ENCODE data around the gene MUC4.
"Not testable (repeated sequence)": the region's sequence is repeated elsewhere in the genome, so short reads cannot be mapped to it uniquely, and the experiment has no call there.

The MUC4 gene

DNA sequence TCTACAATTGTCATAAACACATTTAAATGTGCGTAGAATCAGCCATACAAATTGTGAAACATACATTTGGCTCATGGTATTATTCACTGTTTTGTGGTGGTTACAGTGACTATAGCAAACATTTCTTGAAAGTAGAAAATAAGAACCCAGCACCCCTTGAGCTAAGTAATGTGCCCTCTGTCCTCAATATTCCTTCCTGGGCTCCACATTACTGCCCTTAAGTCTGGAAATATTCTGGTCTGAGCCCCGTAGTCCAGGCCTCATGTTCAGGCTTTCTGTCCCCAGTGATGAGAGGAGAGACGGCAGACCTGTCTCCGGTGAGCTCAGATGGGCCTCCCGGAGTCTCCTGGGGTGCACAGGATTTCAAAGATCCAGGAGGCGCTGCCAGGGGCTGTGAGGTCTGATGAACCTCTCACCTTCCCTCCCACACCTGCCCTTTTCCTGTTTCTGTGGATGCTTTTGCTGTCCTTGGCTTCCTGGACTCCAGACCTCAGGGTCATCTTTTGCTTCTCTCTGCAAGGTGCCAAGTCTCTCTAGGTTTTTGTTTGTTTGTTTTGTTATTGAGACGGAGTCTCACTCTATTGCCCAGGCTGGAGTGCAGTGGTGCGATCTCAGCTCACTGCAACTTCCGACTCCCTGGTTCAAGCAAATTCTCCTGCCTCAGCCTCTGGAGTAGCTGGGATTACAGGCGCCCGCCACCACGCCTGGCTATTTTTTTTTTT is 99.8 kb downstream of the MUC4 start:
- H3K4me3 ChIP-seq (ENCODE audit: low read length) = no peak overlapping the region
- TF ChIP-seq, protein P1, sequence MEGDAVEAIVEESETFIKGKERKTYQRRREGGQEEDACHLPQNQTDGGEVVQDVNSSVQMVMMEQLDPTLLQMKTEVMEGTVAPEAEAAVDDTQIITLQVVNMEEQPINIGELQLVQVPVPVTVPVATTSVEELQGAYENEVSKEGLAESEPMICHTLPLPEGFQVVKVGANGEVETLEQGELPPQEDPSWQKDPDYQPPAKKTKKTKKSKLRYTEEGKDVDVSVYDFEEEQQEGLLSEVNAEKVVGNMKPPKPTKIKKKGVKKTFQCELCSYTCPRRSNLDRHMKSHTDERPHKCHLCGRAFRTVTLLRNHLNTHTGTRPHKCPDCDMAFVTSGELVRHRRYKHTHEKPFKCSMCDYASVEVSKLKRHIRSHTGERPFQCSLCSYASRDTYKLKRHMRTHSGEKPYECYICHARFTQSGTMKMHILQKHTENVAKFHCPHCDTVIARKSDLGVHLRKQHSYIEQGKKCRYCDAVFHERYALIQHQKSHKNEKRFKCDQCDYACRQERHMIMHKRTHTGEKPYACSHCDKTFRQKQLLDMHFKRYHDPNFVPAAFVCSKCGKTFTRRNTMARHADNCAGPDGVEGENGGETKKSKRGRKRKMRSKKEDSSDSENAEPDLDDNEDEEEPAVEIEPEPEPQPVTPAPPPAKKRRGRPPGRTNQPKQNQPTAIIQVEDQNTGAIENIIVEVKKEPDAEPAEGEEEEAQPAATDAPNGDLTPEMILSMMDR (IDR thresholded peaks at IDR 0.05; ENCODE audit: insufficient read depth, low read depth, low read length, missing control alignments) = no peak
- no peak for DNase-seq (ENCODE audit: low read depth)

DNA sequence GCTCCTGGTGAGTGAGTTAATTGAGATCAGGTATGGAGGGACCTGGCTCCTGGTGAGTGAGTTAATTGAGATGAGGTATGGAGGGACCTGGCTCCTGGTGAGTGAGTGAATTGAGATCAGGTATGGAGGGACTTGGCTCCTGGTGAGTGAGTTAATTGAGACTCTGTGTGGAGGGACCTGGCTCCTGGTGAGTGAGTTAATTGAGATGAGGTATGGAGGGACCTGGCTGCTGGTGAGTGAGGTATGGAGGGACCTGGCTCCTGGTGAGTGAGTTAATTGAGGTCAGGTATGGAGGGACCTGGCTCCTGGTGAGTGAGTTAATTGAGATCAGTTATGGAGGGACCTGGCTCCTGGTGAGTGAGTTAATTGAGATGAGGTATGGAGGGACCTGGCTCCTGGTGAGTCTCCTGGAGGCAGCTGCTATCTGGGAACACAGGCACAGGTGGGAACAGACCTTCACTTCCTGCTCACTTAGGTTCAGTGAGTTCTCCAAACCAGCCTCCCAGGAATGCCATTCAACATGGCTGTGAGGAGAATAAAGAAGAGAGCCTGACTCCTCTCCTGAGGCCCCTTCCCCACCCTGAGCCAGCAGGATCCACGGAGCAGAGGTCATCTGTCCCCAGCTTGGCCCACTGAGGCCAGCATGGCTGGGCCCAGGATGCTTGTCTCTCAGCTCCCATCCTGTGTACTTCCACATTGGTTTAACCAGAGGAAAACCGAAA is 100.5 kb downstream of the MUC4 start:
- not testable (repeated sequence) for DNase-seq (ENCODE audit: low read depth); H3K4me3 ChIP-seq (ENCODE audit: low read length)

DNA sequence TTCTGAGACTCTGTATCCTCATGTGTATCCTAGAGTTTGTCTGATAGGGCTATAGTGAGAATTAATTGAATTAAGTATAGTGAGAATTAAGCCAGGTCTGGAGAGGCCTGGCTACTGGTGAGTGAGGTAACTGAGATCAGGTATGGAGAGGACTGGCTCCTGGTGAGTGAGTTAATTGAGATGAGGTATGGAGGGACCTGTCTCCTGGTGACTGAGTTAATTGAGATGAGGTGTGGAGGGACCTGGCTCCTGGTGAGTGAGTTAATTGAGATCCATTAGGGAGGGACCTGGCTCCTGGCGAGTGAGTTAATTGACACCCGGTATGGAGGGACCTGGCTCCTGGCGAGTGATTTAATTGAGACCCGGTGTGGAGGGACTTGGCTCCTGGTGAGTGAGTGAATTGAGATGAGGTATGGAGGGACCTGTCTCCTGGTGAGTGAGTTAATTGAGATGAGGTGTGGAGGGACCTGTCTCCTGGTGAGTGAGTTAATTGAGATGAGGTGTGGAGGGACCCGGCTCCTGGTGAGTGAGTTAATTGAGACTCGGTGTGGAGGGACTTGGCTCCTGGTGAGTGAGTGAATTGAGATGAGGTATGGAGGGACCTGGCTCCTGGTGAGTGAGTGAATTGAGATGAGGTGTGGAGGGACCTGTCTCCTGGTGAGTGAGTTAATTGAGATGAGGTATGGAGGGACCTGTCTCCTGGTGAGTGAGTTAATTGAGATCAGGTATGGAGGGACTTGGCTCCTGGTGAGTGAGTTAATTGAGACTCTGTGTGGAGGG is 101.4 kb downstream of the MUC4 start:
- not testable (repeated sequence) for DNase-seq (ENCODE audit: low read depth); H3K4me3 ChIP-seq (ENCODE audit: low read length)

DNA sequence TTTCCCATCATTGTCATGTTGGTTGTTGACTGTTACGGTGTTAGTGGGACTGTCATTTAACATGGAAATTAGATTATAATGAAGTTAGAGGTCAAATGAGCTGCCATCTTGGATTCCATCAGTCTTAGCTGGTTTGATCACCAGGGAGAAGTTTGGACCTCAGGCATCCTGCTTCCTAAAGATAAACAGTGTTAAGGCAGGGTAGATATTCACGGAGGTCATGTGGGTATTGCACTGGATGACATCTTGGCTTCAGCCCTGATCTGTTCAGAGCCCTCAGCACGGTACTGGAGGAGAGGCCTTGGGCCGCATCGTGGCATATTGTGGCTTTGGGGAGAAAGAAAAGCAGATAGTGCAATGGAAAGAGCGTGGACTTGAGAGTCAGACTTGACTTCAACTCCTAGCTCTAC is 102.0 kb downstream of the MUC4 start:
- TF ChIP-seq, protein P1 (IDR thresholded peaks at IDR 0.05; ENCODE audit: insufficient read depth, low read depth, low read length, missing control alignments) = no peak
- no peak for DNase-seq (ENCODE audit: low read depth)
- H3K4me3 ChIP-seq (ENCODE audit: low read length) = no peak overlapping the region

DNA sequence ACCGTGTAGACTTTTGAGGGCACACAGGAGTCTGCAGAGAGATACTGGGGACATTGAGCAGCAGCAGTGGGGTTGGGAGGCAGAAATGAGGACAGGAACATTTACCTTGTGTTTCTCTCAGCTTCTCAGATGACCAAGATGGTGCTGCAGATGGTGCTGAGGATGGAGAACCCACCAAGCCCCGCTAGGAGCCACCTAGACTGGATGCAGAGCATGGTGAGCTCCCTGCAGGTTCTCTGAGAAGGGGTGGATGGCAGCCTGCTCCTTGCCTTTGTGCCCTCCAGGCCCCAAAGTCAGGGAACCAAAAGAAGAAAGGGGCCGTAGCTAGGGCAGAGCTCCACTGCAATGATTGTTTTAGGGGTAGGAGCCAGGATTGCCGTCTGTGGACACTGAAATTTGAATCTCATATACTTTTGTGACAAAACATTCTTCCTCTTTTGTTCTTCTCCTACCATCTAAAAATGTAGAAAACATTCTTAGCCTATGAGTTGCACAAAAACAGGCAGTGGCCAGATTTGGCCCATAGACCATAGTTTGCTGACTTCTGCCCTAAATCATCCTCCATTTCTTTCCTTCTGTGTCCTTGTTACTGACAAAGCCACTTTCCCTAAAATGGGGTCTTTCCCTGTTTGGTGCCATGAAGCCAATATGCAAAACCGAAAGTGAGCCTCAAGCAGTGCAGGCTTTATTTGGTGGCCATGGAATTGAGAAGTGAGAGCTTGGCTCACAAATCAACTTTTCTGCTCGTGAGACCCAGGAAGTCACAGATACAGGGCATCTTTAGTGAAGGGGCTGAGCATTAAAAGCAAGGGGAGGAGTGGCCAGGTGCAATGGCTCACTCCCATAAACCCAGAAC is 102.9 kb downstream of the MUC4 start:
- H3K4me3 ChIP-seq (ENCODE audit: low read length) = no peak overlapping the region
- no peak for DNase-seq (ENCODE audit: low read depth)
- TF ChIP-seq, protein P1 (IDR thresholded peaks at IDR 0.05; ENCODE audit: insufficient read depth, low read depth, low read length, missing control alignments) = no peak

DNA sequence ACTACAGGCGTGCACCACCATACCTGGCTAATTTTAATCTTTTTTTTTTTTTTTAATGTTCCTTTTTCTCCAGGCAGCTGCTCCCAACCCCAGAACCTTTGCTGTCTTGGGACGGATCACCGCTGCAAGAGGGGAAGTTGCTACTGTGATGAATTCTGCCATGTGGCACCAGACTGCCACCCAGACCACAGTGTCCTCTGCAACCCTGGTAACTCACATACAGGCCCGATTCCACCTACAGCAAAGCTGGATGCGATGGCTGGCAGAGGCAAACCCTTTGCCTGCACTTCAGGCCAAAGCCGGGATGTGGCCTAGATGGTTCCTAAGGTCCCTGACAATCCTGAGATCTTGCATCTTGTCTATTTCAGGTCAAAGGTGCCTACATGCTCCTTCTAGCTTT is 103.7 kb downstream of the MUC4 start:
- no peak overlapping the region for H3K4me3 ChIP-seq (ENCODE audit: low read length)
- DNase-seq (ENCODE audit: low read depth) = no peak
- TF ChIP-seq, protein P1 (IDR thresholded peaks at IDR 0.05; ENCODE audit: insufficient read depth, low read depth, low read length, missing control alignments) = no peak

DNA sequence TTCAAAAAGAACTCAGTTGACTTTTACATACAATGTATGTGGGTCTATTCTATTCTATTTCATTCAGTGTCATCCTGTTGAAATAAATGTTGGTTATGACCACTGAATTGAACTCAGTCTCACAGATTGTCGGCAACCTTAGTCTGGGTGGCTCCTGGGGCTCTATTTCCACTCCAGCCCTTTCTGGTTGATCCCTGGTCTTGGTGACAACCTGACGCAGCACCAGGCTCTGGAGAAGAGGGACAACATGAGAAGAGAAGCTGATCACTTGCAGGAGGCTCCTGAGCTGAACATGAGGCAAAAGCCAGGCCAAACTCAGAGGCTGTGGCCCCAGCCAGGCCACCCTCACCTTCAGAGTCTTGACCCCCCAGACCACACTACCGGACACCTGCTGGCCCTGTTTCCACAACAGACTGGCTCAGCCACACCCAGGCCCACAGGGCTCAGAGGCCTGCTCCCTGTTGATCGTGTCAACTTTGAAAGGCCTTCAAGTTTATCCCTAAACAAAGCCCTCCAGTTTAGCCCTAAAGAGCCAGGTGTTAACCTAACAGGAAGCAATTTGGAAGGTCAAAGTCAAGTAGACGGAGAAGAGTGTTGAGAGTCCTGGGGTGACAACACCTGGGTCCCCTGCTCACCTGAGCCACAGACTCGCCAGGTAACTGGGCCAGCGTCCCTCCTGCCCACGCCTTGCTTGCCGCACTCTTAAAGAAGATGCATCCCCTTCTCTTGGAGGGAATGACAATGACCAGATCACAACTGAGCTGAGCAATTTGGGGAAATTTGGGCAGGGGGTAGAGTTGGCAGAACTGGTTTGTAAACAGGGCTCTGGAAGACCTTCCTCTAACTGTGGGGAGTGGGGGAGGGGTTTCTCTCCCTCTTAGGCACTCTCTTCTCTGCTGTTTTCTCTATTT is 106.4 kb downstream of the MUC4 start:
- no peak for DNase-seq (ENCODE audit: low read depth)

More for the DNA sequence above, 106.4 kb downstream of the MUC4 start:
- TF ChIP-seq, protein P1 (IDR thresholded peaks at IDR 0.05; ENCODE audit: insufficient read depth, low read depth, low read length, missing control alignments) = no peak
- no peak overlapping the region for H3K4me3 ChIP-seq (ENCODE audit: low read length)

Data from epithelial cell of esophagus (primary cell).